Measurements from ENCODE around the gene FNDC11.

Gene FNDC11

DNA sequence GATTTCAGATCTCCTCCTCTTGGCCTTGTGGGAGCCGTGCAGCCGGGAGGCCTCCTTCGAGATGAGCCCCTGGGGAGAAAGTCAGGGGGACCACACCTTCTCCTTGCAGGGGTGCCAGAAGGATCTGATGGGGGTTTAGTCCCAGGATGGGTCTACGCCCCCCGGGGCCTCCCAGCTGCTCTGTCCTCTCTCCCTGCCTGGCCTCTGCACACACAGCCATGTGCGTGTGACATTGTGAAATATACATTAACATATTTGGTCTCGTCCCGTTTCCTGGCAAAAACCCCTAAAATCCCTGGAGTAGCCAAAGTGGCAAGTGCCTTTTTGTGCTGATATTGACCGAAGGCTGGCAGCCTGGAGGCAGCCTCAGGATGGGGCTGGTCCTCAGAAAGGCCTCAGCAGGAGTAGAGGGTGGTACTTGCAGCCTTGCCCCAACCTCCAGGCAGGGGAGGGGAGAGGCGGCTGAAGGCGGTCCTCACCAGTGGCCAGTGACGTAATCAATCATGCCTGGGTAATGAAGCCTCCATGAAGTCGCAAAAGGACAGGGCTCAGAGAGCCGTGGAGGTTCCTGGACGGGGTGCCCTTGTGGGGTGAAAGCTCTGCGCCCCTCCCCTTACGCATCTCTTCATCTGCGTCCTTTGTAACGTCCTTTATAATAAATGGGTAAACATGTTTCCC is 25.2 kb downstream of the FNDC11 start:
- TF ChIP-seq, protein P1, sequence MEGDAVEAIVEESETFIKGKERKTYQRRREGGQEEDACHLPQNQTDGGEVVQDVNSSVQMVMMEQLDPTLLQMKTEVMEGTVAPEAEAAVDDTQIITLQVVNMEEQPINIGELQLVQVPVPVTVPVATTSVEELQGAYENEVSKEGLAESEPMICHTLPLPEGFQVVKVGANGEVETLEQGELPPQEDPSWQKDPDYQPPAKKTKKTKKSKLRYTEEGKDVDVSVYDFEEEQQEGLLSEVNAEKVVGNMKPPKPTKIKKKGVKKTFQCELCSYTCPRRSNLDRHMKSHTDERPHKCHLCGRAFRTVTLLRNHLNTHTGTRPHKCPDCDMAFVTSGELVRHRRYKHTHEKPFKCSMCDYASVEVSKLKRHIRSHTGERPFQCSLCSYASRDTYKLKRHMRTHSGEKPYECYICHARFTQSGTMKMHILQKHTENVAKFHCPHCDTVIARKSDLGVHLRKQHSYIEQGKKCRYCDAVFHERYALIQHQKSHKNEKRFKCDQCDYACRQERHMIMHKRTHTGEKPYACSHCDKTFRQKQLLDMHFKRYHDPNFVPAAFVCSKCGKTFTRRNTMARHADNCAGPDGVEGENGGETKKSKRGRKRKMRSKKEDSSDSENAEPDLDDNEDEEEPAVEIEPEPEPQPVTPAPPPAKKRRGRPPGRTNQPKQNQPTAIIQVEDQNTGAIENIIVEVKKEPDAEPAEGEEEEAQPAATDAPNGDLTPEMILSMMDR (conservative IDR thresholded peaks at IDR 0.05; ENCODE audit: control insufficient read depth, insufficient read depth, low read depth, low read length), result no peak
- no peak for DNase-seq (ENCODE audit: low read depth)
- H3K4me3 ChIP-seq (ENCODE audit: control insufficient read depth, low read depth, low read length), result no peak overlapping the region

- no peak overlapping the region for H3K4me3 ChIP-seq (ENCODE audit: control insufficient read depth, low read depth, low read length)
- DNase-seq (ENCODE audit: low read depth), result peak; percentile 60
- TF ChIP-seq, protein P1 (conservative IDR thresholded peaks at IDR 0.05; ENCODE audit: control insufficient read depth, insufficient read depth, low read depth, low read length), result peak; percentile 47
Observed at GRCh38 chr20:63580796-63581461, 27.0 kb downstream of the FNDC11 start.

GRCh38 chr20:63582382-63583063 is 28.6 kb downstream of the FNDC11 start:
- H3K4me3 ChIP-seq (ENCODE audit: control insufficient read depth, low read depth, low read length), result no peak overlapping the region
- DNase-seq (ENCODE audit: low read depth), result no peak
- TF ChIP-seq, protein P1 (conservative IDR thresholded peaks at IDR 0.05; ENCODE audit: control insufficient read depth, insufficient read depth, low read depth, low read length), result no peak

- TF ChIP-seq, protein P1 (conservative IDR thresholded peaks at IDR 0.05; ENCODE audit: control insufficient read depth, insufficient read depth, low read depth, low read length), result no peak
- no peak overlapping the region for H3K4me3 ChIP-seq (ENCODE audit: control insufficient read depth, low read depth, low read length)
- DNase-seq (ENCODE audit: low read depth), result no peak
Observed at GRCh38 chr20:63585616-63586565, 31.9 kb downstream of the FNDC11 start.

DNA sequence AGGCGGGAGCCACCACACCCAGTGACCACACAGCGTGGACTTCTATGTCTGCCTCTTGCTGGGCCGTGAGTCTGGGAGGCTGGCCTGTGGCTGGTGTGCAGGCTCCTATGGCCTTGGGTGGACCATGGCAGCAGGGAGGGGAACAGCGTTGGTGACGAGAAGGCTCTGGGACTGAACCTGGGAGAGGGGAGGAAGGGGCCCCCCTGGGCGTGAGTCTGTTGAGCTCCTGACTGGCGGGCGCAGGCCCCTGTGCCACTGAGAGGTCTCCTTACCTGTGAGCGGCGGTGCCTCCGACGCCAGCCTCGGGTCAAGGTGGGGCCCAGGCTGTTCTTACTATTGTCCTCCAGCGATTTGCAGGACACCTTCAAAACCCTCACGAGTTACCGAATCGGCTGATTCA is 32.8 kb downstream of the FNDC11 start:
- TF ChIP-seq, protein P1 (conservative IDR thresholded peaks at IDR 0.05; ENCODE audit: control insufficient read depth, insufficient read depth, low read depth, low read length), result no peak
- H3K4me3 ChIP-seq (ENCODE audit: control insufficient read depth, low read depth, low read length), result no peak overlapping the region
- DNase-seq (ENCODE audit: low read depth), result no peak

DNA sequence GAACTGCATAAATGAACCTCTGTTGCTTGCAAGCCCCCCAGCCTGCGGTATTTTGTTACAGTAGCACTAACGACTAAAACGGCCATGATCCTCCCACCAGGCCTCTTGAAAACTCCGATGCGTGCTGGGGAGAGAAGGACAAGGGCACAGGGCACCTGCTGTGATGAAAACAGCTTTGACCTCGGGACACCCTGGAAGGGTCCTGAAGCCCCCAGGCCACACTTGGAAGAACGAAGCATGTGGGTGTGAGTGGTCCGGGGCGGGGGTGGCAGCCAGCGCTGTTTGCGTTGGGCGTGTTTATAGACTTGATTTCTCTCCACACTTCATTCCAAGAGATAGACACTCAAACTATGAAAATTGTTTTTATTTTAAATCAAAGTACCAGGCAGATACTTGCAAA is 33.3 kb downstream of the FNDC11 start:
- no peak for DNase-seq (ENCODE audit: low read depth)
- H3K4me3 ChIP-seq (ENCODE audit: control insufficient read depth, low read depth, low read length), result no peak overlapping the region
- TF ChIP-seq, protein P1 (conservative IDR thresholded peaks at IDR 0.05; ENCODE audit: control insufficient read depth, insufficient read depth, low read depth, low read length), result no peak

Data from fibroblast of mammary gland (primary cell).